ENCODE data around the gene YAF2. TPM values are rescaled to one million over a fixed set of nuclear protein-coding genes. Genes with fewer than 3 reads are reported as not detected.
"Not testable (repeated sequence)": the region's sequence is repeated elsewhere in the genome, so short reads cannot be mapped to it uniquely, and the experiment has no call there.

Gene YAF2
- total RNA-seq, 2 donors from 2014 or later, result 18.4 to 24.4 TPM

DNA sequence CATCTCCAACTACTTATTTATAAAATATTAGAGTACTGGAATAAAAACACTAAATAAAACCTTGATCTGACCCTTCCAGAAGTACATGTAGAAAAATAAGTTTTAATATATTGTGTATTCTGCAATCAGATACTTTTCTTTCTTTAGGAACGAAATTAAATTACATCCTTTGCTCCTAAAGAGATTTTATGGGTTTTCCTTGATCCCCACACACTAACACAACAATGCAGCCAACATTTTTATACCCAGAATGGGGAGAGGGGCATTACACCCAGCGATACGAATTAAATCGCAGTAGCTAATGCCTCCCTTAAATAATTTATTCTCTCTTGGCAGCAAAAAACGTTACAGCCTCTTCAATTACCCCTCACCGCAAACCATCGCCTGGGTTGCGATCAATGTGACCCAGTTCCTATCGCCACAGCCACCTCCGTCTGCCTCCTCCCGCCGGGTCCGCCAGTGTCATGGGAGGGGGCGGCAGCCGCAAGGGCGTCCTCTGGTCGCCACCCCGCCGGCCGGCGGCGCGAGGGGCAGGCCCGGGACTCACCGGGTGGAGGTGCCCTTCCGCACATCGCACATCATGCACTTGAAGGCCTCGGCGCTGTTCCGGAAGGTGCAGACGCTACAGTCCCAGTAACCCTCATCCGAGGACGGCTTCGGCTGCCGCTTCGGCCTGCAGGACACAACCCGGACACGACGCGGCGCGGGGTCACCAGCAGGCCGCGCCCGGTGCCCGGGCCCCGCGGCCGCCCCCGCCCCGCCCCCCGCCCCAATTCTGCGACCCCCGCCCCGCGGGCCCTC lies 796 bp downstream of the YAF2 start:
- intact Hi-C loops (cut with DNase I), result loop anchor here (10.0 kb wide), 1 partner anchor 92 kb away; the partner anchor contains the start of gene GXYLT1
- Histone ChIP-seq H3K27me3 (no peaks in the 10 kb centered on the region), H3K36me3 (no peaks in the 10 kb centered on the region), H3K9me3 (no peaks in the 10 kb centered on the region), H3K27ac (peak overlapping the region; percentile 88), H3K9ac (ENCODE audit: low read depth in 2 of 2, low read length in 2 of 2) (peak overlapping the region; percentile 86 to 87), H3K4me3 (peak overlapping the region; percentile 69), H3K4me1 (no peaks in the 10 kb centered on the region)
- DNase-seq, result peak; percentile 80
- TF ChIP-seq, protein P1, sequence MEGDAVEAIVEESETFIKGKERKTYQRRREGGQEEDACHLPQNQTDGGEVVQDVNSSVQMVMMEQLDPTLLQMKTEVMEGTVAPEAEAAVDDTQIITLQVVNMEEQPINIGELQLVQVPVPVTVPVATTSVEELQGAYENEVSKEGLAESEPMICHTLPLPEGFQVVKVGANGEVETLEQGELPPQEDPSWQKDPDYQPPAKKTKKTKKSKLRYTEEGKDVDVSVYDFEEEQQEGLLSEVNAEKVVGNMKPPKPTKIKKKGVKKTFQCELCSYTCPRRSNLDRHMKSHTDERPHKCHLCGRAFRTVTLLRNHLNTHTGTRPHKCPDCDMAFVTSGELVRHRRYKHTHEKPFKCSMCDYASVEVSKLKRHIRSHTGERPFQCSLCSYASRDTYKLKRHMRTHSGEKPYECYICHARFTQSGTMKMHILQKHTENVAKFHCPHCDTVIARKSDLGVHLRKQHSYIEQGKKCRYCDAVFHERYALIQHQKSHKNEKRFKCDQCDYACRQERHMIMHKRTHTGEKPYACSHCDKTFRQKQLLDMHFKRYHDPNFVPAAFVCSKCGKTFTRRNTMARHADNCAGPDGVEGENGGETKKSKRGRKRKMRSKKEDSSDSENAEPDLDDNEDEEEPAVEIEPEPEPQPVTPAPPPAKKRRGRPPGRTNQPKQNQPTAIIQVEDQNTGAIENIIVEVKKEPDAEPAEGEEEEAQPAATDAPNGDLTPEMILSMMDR (IDR thresholded peaks at IDR 0.05), result no peak

DNA sequence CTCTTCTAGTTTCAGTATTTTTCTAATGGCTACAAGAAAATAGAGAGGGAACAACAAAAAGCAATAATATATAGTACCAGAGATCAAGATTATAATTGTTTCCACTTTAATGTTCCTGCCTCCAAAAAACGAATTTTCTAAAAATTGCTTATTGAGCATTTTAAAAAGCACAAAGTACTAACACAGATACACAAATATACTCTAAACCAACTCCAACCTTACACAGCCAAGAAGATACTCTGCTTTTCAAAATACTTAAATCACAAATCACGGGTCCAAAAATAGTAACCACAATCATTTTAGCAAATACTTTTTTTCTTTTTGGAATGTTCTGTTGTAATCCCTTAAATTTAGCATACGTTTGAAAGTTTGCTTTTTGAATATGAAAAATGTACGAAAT lies 2.0 kb downstream of the YAF2 start:
- TF ChIP-seq, protein P1 (IDR thresholded peaks at IDR 0.05), result no peak
- H3K4me3 ChIP-seq, result no peak overlapping the region
- no peaks in the 10 kb centered on the region for H3K9me3 ChIP-seq
- H3K27ac ChIP-seq, result no peak overlapping the region
- no peaks in the 10 kb centered on the region for H3K36me3 ChIP-seq
- peak overlapping the region in 1 of 2 donors; percentile 23 for H3K9ac ChIP-seq (ENCODE audit: low read depth in 2 of 2, low read length in 2 of 2)
- DNase-seq, result no peak
- H3K4me1 ChIP-seq, result no peaks in the 10 kb centered on the region
- no peaks in the 10 kb centered on the region for H3K27me3 ChIP-seq
- intact Hi-C loops (cut with DNase I), result loop anchor here (10.0 kb wide), 1 partner anchor 91 kb away; the partner anchor contains the start of gene GXYLT1

DNA sequence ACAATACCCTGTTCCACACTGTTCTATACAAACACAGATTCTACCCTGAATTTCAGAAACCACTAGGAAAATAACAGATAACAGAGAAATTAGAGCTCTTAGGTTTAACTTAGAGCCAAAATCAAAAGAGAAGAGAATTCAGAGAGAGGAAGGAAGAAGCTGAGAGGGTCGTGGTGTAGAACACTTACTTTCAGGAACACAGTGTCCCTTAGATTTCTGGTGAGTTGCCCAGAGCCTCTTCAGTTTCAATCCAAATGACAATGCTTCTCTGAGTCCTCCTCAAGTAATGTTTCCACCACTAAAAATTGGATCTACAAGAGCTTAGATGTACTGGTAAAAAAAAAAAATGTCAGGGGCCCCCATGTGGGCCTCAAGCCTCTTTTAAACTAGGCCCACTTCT lies 2.6 kb downstream of the YAF2 start:
- Histone ChIP-seq H3K36me3 (no peaks in the 10 kb centered on the region), H3K27me3 (no peaks in the 10 kb centered on the region), H3K9ac (ENCODE audit: low read depth in 2 of 2, low read length in 2 of 2) (no peak overlapping the region), H3K4me1 (no peaks in the 10 kb centered on the region), H3K27ac (no peak overlapping the region), H3K9me3 (no peaks in the 10 kb centered on the region), H3K4me3 (no peak overlapping the region)
- TF ChIP-seq, protein P1 (IDR thresholded peaks at IDR 0.05), result no peak
- peak; percentile 24 for DNase-seq
- intact Hi-C loops (cut with DNase I), result loop anchor here (10.0 kb wide), 1 partner anchor 91 kb away; the partner anchor contains the start of gene GXYLT1

DNA sequence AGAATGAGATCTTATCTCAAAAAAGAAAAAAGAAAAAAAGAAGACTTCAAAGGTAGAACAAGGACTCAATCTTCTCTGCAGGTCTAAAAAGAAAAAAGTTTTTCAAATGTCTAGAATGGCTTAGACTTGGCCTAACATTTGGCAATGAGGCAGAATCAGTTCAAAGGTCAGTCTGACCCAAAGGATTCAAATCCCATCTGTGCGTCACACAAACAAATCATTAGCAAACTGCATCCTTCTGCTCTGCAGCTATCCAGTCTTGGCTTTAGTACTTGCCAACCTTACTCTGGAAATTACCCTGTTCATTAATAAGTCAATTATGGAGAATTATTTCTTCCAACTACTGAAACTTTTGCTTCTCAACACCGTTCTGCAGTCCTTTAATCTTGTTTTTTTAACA lies 3.1 kb downstream of the YAF2 start:
- Histone ChIP-seq H3K9ac (ENCODE audit: low read depth in 2 of 2, low read length in 2 of 2) (no peak overlapping the region), H3K4me1 (no peaks in the 10 kb centered on the region), H3K27ac (no peak overlapping the region), H3K36me3 (no peaks in the 10 kb centered on the region), H3K9me3 (no peaks in the 10 kb centered on the region), H3K27me3 (no peaks in the 10 kb centered on the region), H3K4me3 (no peak overlapping the region)
- TF ChIP-seq, protein P1 (IDR thresholded peaks at IDR 0.05), result no peak
- no peak for DNase-seq
- intact Hi-C loops (cut with DNase I), result loop anchor here (10.0 kb wide), 1 partner anchor 90 kb away; the partner anchor contains the start of gene GXYLT1

DNA sequence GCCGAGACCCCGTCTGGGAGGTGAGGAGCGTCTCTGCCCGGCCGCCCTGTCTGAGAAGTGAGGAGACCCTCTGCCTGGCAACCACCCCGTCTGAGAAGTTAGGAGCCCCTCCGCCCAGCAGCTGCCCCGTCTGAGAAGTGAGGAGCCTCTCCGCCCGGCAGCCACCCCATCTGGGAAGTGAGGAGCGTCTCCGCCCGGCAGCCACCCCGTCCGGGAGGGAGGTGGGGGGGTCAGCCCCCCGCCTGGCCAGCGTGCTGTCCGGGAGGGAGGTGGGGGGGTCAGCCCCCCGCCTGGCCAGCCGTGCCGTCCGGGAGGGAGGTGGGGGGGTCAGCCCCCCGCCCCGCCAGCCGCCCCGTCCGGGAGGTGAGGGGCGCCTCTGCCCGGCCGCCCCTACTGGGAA lies 10.5 kb downstream of the YAF2 start:
- H3K36me3 ChIP-seq; intact Hi-C loops (cut with DNase I); DNase-seq; H3K27me3 ChIP-seq; H3K9ac ChIP-seq (ENCODE audit: low read depth in 2 of 2, low read length in 2 of 2); H3K4me1 ChIP-seq; H3K4me3 ChIP-seq; H3K27ac ChIP-seq; H3K9me3 ChIP-seq: not testable (repeated sequence)

DNA sequence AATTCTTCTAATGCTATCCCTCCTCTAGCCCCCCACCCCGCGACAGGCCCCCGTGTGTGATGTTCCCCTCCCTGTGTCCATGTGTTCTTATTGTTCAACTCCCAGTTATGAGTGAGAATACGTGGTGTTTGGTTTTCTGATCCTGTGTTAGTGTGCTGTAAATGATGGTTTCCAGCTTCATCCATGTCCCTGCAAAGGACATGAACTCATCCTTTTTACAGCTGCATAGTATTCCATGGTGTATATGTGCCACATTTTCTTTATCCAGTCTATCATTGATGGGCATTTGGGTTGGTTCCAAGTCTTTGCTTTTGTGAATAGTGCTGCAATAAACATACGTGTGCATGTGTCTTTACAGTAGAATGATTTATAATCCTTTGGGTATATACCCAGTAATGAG lies 13.5 kb downstream of the YAF2 start:
- intact Hi-C loops (cut with DNase I); H3K9ac ChIP-seq (ENCODE audit: low read depth in 2 of 2, low read length in 2 of 2); H3K27ac ChIP-seq; H3K36me3 ChIP-seq; H3K27me3 ChIP-seq; H3K4me3 ChIP-seq; DNase-seq; H3K4me1 ChIP-seq; H3K9me3 ChIP-seq: not testable (repeated sequence)
